K562 (cell line): ENCODE results near the gene ANKS1A. TPM values are rescaled to one million over a fixed set of nuclear protein-coding genes. Genes with fewer than 3 reads are reported as not detected.

Experiments
- CHCHD3 ChIP-seq: fragments of 250-450 bp; sonication (Bioruptor Pico); IDR thresholded peaks from 2 replicates; pipeline ENCODE4 v2.1.2; 2022; ENCODE audit warnings: mild to moderate bottlenecking
- MBD2 ChIP-seq: sonication (generic); IDR thresholded peaks from 2 replicates; pipeline ENCODE4 v1.6.1; 2016; ENCODE audit warnings: low read depth, borderline replicate concordance
- NR1H2 ChIP-seq: sonication (generic); formaldehyde crosslinking; IDR thresholded peaks from 2 replicates; pipeline ENCODE4 v1.4.0; 2020; ENCODE audit warnings: mild to moderate bottlenecking, missing genetic modification reagents
- SIN3A ChIP-seq, 2 experiments: fragments of 150-350 bp in 1 of 2; IDR thresholded peaks; 2 replicates each; pipeline ENCODE4 v1.6.1; 2011 to 2016; ENCODE audit warnings: borderline replicate concordance in 2 of 2, low read depth in 2 of 2, low read length in 2 of 2, mild to moderate bottlenecking in 2 of 2, moderate library complexity in 2 of 2; ENCODE audit not compliant: control insufficient read depth in 1 of 2
- polyA plus RNA-seq, 8 experiments: library from polyadenylated mRNA; depleted of rRNA in 4 of 8; stranded (reverse) in 5 of 8; unstranded in 3 of 8; fragments of >200 nt; fragmentation: Nextera tagmentation in 2 of 8; fragmentation: Illumina TruSeq in 1 of 8; extraction: Ambion mirVana in 2 of 8; extraction: Trizol in 1 of 8; gene quantifications; 2 replicates each; pipeline versions ENCODE4 v1.2.1 to v1.2.3, GENCODE V29; 2011 to 2014; ENCODE audit warnings: inconsistent platforms in 1 of 8, missing spikeins in 1 of 8
- total RNA-seq, 7 experiments: library from RNA; depleted of rRNA in 6 of 7; stranded (reverse); fragments of >200 nt in 6 of 7; fragmentation: Illumina TruSeq in 2 of 7; extraction: Trizol in 2 of 7; gene quantifications; 2 replicates each; pipeline versions ENCODE4 v1.2.1 to v1.2.3, GENCODE V29; 2011 to 2021; ENCODE audit warnings: low replicate concordance in 1 of 7
- TF ChIP-seq, protein P1 (sequence below): fragments of 250-450 bp; sonication (Bioruptor Pico); IDR thresholded peaks from 2 replicates; pipeline ENCODE4 v1.4.0; 2020; ENCODE audit warnings: mild to moderate bottlenecking, moderate library complexity, borderline replicate concordance
- TF ChIP-seq, protein P2 (sequence below): sonication (generic); formaldehyde crosslinking; IDR thresholded peaks from 2 replicates; pipeline ENCODE4 v1.8.0; 2022; ENCODE audit warnings: mild to moderate bottlenecking, missing genetic modification reagents, borderline replicate concordance
- TF ChIP-seq, protein P3 (sequence below): sonication (generic); formaldehyde crosslinking; IDR thresholded peaks from 2 replicates; pipeline ENCODE4 v1.8.0; 2022; ENCODE audit warnings: missing genetic modification reagents, mild to moderate bottlenecking, borderline replicate concordance
- TF ChIP-seq, protein P4 (sequence below): sonication (generic); formaldehyde crosslinking; IDR thresholded peaks from 2 replicates; pipeline ENCODE4 v1.8.1; 2023; ENCODE audit warnings: mild to moderate bottlenecking, missing genetic modification reagents
- TF ChIP-seq, protein P5 (sequence below): fragments of 450-650 bp; IDR thresholded peaks from 2 replicates; pipeline ENCODE4 v1.6.1; 2017; ENCODE audit warnings: mild to moderate bottlenecking, moderate library complexity

Gene ANKS1A
- total and polyA plus RNA-seq, 9 of the 15 experiments (the other 6 are each of a cell fraction or from before 2014, with no cell fraction given): 1.1 to 13.8 (median 5.3) TPM

DNA sequence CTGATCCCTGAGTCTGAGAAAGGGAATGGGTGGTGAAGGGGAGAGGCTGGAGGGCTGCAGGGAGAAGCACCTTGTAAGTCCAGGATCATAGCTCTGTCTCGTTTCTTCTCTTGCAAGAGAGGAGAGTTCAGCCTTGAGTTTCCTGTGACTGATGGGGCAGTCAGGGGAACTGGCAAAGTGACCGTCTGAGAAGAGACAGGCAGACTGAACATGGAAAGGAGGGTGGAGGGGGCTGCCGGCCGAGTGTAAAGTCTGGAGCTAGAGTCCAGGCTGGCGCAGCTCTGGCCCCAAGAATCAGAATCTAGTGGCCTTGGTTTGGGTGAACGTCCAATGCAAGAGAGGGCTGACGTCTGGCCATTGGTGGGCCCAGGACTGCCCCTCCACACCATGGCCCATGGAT, 179.6 kb downstream of the ANKS1A start (continued):
- TF ChIP-seq, protein P1, sequence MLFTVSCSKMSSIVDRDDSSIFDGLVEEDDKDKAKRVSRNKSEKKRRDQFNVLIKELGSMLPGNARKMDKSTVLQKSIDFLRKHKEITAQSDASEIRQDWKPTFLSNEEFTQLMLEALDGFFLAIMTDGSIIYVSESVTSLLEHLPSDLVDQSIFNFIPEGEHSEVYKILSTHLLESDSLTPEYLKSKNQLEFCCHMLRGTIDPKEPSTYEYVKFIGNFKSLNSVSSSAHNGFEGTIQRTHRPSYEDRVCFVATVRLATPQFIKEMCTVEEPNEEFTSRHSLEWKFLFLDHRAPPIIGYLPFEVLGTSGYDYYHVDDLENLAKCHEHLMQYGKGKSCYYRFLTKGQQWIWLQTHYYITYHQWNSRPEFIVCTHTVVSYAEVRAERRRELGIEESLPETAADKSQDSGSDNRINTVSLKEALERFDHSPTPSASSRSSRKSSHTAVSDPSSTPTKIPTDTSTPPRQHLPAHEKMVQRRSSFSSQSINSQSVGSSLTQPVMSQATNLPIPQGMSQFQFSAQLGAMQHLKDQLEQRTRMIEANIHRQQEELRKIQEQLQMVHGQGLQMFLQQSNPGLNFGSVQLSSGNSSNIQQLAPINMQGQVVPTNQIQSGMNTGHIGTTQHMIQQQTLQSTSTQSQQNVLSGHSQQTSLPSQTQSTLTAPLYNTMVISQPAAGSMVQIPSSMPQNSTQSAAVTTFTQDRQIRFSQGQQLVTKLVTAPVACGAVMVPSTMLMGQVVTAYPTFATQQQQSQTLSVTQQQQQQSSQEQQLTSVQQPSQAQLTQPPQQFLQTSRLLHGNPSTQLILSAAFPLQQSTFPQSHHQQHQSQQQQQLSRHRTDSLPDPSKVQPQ (CRISPR knock-in tag): no peak
- TF ChIP-seq SIN3A (IDR thresholded peaks at IDR 0.05; ENCODE audit: borderline replicate concordance in 2 of 2, control insufficient read depth in 1 of 2, low read depth in 2 of 2, low read length in 2 of 2) (no peak), MBD2 (no peak), CHCHD3 (CRISPR knock-in tag) (no peak), NR1H2 (no peak)
- TF ChIP-seq, protein P2, sequence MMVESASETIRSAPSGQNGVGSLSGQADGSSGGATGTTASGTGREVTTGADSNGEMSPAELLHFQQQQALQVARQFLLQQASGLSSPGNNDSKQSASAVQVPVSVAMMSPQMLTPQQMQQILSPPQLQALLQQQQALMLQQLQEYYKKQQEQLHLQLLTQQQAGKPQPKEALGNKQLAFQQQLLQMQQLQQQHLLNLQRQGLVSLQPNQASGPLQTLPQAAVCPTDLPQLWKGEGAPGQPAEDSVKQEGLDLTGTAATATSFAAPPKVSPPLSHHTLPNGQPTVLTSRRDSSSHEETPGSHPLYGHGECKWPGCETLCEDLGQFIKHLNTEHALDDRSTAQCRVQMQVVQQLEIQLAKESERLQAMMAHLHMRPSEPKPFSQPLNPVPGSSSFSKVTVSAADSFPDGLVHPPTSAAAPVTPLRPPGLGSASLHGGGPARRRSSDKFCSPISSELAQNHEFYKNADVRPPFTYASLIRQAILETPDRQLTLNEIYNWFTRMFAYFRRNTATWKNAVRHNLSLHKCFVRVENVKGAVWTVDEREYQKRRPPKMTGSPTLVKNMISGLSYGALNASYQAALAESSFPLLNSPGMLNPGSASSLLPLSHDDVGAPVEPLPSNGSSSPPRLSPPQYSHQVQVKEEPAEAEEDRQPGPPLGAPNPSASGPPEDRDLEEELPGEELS (CRISPR knock-in tag): no peak
- TF ChIP-seq, protein P3, sequence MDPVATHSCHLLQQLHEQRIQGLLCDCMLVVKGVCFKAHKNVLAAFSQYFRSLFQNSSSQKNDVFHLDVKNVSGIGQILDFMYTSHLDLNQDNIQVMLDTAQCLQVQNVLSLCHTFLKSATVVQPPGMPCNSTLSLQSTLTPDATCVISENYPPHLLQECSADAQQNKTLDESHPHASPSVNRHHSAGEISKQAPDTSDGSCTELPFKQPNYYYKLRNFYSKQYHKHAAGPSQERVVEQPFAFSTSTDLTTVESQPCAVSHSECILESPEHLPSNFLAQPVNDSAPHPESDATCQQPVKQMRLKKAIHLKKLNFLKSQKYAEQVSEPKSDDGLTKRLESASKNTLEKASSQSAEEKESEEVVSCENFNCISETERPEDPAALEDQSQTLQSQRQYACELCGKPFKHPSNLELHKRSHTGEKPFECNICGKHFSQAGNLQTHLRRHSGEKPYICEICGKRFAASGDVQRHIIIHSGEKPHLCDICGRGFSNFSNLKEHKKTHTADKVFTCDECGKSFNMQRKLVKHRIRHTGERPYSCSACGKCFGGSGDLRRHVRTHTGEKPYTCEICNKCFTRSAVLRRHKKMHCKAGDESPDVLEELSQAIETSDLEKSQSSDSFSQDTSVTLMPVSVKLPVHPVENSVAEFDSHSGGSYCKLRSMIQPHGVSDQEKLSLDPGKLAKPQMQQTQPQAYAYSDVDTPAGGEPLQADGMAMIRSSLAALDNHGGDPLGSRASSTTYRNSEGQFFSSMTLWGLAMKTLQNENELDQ (CRISPR knock-in tag): no peak
- TF ChIP-seq, protein P4, sequence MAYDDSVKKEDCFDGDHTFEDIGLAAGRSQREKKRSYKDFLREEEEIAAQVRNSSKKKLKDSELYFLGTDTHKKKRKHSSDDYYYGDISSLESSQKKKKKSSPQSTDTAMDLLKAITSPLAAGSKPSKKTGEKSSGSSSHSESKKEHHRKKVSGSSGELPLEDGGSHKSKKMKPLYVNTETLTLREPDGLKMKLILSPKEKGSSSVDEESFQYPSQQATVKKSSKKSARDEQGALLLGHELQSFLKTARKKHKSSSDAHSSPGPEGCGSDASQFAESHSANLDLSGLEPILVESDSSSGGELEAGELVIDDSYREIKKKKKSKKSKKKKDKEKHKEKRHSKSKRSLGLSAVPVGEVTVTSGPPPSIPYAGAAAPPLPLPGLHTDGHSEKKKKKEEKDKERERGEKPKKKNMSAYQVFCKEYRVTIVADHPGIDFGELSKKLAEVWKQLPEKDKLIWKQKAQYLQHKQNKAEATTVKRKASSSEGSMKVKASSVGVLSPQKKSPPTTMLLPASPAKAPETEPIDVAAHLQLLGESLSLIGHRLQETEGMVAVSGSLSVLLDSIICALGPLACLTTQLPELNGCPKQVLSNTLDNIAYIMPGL (CRISPR knock-in tag): no peak
- TF ChIP-seq, protein P5, sequence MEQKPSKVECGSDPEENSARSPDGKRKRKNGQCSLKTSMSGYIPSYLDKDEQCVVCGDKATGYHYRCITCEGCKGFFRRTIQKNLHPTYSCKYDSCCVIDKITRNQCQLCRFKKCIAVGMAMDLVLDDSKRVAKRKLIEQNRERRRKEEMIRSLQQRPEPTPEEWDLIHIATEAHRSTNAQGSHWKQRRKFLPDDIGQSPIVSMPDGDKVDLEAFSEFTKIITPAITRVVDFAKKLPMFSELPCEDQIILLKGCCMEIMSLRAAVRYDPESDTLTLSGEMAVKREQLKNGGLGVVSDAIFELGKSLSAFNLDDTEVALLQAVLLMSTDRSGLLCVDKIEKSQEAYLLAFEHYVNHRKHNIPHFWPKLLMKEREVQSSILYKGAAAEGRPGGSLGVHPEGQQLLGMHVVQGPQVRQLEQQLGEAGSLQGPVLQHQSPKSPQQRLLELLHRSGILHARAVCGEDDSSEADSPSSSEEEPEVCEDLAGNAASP: no peak
